IMR-90 (cell line): ENCODE measurements around the gene FUT7. TPM values are rescaled to one million over a fixed set of nuclear protein-coding genes. Genes with fewer than 3 reads are reported as not detected.
A peak's percentile ranks its signal among the peaks of the same experiment; 100 is the strongest.

ENCODE experiments used
- ATAC-seq: fragments of 200-7000 bp; cut with Tn5 transposase; 2 replicates; pipeline ENCODE4 v1.9.1; 2020; ENCODE audit warnings: low read depth, mild to moderate bottlenecking, moderate library complexity
- BruUV-seq: library from RNA; stranded (reverse); fragments of 400-500 nt; replicated peaks from 2 replicates; lab custom pipeline; 2021; lab: Mats Ljungman, UMichigan
- CTCF ChIA-PET: fragments of 300-600 bp; formaldehyde crosslinking; extraction: SDS; loops from one replicate; lab custom pipeline; 2021; ENCODE audit warnings: antibody characterized with exemption; lab: Yijun Ruan, JAX
- POLR2A ChIA-PET: fragments of 300-600 bp; sonication (Branson Sonifier 250); formaldehyde crosslinking; loops from one replicate; lab custom pipeline; 2022; ENCODE audit warnings: antibody characterized with exemption; ENCODE audit not compliant: unreplicated experiment; lab: Charles Lee
- DNase-seq: peaks from one replicate; pipeline ENCODE4 v3.0.0; 2013
- H2AFZ ChIP-seq: replicated peaks from 2 replicates; pipeline ENCODE3; 2013; ENCODE audit warnings: low read length, mild to moderate bottlenecking; ENCODE audit not compliant: poor library complexity
- H2AK5ac ChIP-seq: 2 replicates; pipeline ENCODE4 v1.6.1; 2013; ENCODE audit warnings: low read depth, low read length, inconsistent platforms
- H2AK9ac ChIP-seq: replicated peaks from 2 replicates; pipeline ENCODE3; 2013; ENCODE audit warnings: mild to moderate bottlenecking, low read depth, low read length, moderate library complexity; ENCODE audit not compliant: poor library complexity
- H2BK120ac ChIP-seq: 2 replicates; pipeline ENCODE4 v1.6.1; 2013; ENCODE audit warnings: low read depth, low read length, inconsistent platforms
- H2BK15ac ChIP-seq: 3 replicates; pipeline ENCODE4 v1.6.1; 2013; ENCODE audit warnings: low read depth, low read length, inconsistent platforms
- H2BK20ac ChIP-seq: 2 replicates; pipeline ENCODE4 v1.6.1; 2013; ENCODE audit warnings: low read depth, mild to moderate bottlenecking, inconsistent platforms, low read length, moderate library complexity
- H2BK5ac ChIP-seq: 2 replicates; pipeline ENCODE4 v1.6.1; 2013; ENCODE audit warnings: mild to moderate bottlenecking, low read depth, low read length, inconsistent platforms; ENCODE audit not compliant: poor library complexity, severe bottlenecking
- H3K14ac ChIP-seq: replicated peaks from 2 replicates; pipeline ENCODE4 v1.6.1; 2013; ENCODE audit warnings: low read depth, low read length, inconsistent platforms
- H3K18ac ChIP-seq: 2 replicates; pipeline ENCODE4 v1.6.1; 2013; ENCODE audit warnings: low read depth, low read length, control low read depth
- H3K23ac ChIP-seq: 2 replicates; pipeline ENCODE4 v1.6.1; 2013; ENCODE audit warnings: low read depth, low read length, inconsistent platforms
- H3K27ac ChIP-seq: 2 replicates; pipeline ENCODE4 v1.5.1; 2013; ENCODE audit warnings: mild to moderate bottlenecking, control low read depth, low read length; ENCODE audit not compliant: insufficient read depth
- H3K27me3 ChIP-seq: 2 replicates; pipeline ENCODE4 v1.6.1; 2013; ENCODE audit warnings: low read length; ENCODE audit not compliant: control insufficient read depth, insufficient read depth
- H3K36me3 ChIP-seq: 2 replicates; pipeline ENCODE4 v1.6.1; 2013; ENCODE audit warnings: low read length, mixed read lengths; ENCODE audit not compliant: control insufficient read depth, insufficient read depth
- H3K4ac ChIP-seq: 2 replicates; pipeline ENCODE4 v1.6.1; 2013; ENCODE audit warnings: low read depth, low read length, inconsistent platforms
- H3K4me1 ChIP-seq: 2 replicates; pipeline ENCODE4 v1.6.1; 2013; ENCODE audit warnings: low read length, mixed read lengths; ENCODE audit not compliant: control insufficient read depth, insufficient read depth
- H3K4me2 ChIP-seq: 2 replicates; pipeline ENCODE4 v1.6.1; 2013; ENCODE audit warnings: low read depth, mild to moderate bottlenecking, control low read depth, low read length, moderate library complexity
- H3K4me3 ChIP-seq: 2 replicates; pipeline ENCODE4 v1.5.1; 2013; ENCODE audit warnings: low read depth, mild to moderate bottlenecking, control low read depth, low read length, moderate library complexity; ENCODE audit not compliant: insufficient read depth
- H3K56ac ChIP-seq: 2 replicates; pipeline ENCODE4 v1.6.1; 2013; ENCODE audit warnings: low read length, inconsistent platforms; ENCODE audit not compliant: insufficient read depth; ENCODE audit errors: extremely low read depth
- H3K79me1 ChIP-seq, 2 experiments: 2 replicates each; pipeline ENCODE4 v1.6.1; 2013; ENCODE audit warnings: low read length in 2 of 2, inconsistent platforms in 1 of 2, low read depth in 1 of 2
- H3K9ac ChIP-seq: 2 replicates; pipeline ENCODE4 v1.6.1; 2013; ENCODE audit warnings: low read depth, low read length, control low read depth
- H3K9me1 ChIP-seq: 2 replicates; pipeline ENCODE4 v1.6.1; 2013; ENCODE audit warnings: low read length, inconsistent platforms; ENCODE audit not compliant: insufficient read depth
- H3K9me3 ChIP-seq: 2 replicates; pipeline ENCODE4 v1.6.1; 2013; ENCODE audit warnings: low read length; ENCODE audit not compliant: control insufficient read depth, insufficient read depth
- H4K20me1 ChIP-seq: 2 replicates; pipeline ENCODE4 v1.6.1; 2013; ENCODE audit warnings: low read length, inconsistent platforms; ENCODE audit not compliant: insufficient read depth
- H4K5ac ChIP-seq: 2 replicates; pipeline ENCODE4 v1.6.1; 2013; ENCODE audit warnings: mild to moderate bottlenecking, low read depth, low read length, control low read depth
- H4K8ac ChIP-seq, 2 experiments: 2 replicates each; pipeline ENCODE4 v1.6.1; 2013; ENCODE audit warnings: low read depth in 2 of 2, low read length in 2 of 2, control low read depth in 1 of 2, inconsistent platforms in 1 of 2
- H4K91ac ChIP-seq: 2 replicates; pipeline ENCODE4 v1.6.1; 2013; ENCODE audit warnings: low read depth, low read length, inconsistent platforms; ENCODE audit not compliant: insufficient read depth
- CEBPB ChIP-seq: IDR thresholded peaks from 2 replicates; pipeline ENCODE4 v1.6.1; 2012; ENCODE audit warnings: low read depth, low read length, improper control_type of control experiment
- CTCF ChIP-seq: conservative IDR thresholded peaks from 2 replicates; pipeline ENCODE4 v1.5.1; 2012; ENCODE audit warnings: mild to moderate bottlenecking, low read depth, low read length, improper control_type of control experiment
- RAD21 ChIP-seq: IDR thresholded peaks from 2 replicates; pipeline ENCODE4 v1.6.1; 2012; ENCODE audit warnings: low read length, improper control_type of control experiment
- WGBS, 2 experiments: methylation state at CpG; one replicate each; pipeline versions ENCODE4 v1.1.5 to v1.1.7; 2013; ENCODE audit warnings: missing lambda C conversion rate in 2 of 2; ENCODE audit not compliant: insufficient read length in 1 of 2; ENCODE audit errors: extremely low coverage in 2 of 2; 5-methylcytosine and 5-hydroxymethylcytosine counted together
- dilution Hi-C: fragments of 300-500 bp; cut with HindIII; formaldehyde crosslinking; loops from one replicate; pipeline ENCODE4 v1.14.3; 2018; ENCODE audit warnings: low sequenced_read_pairs; ENCODE audit not compliant: unreplicated experiment
- in situ Hi-C: fragments of 300-500 bp; cut with MboI; formaldehyde crosslinking; loops from 3 replicates; pipeline ENCODE4 v1.14.3; 2019; ENCODE audit warnings: low sequenced_read_pairs, inconsistent platforms, mixed read lengths
- intact Hi-C: fragments of 100-400 bp; cut with micrococcal nuclease; formaldehyde crosslinking; loops from 2 replicates; pipeline ENCODE4 v1.10.0; 2022
- polyA plus RNA-seq, 3 experiments: library from polyadenylated mRNA; depleted of rRNA; stranded (reverse); fragments of >200 nt; gene quantifications; 2 replicates each; pipeline ENCODE4 v1.2.3, GENCODE V29; 2012; ENCODE audit warnings: low replicate concordance in 1 of 3
- total RNA-seq: library from RNA; depleted of rRNA; stranded (reverse); fragments of >200 nt; gene quantifications from 2 replicates; pipeline ENCODE4 v1.2.3, GENCODE V29; 2012

FUT7 gene
- total and polyA plus RNA-seq, 2 of the 4 experiments (the other 2 are of a cell fraction) = not detected

- no TSS peak for BruUV-seq
- no peaks in the 10 kb centered on the region for H3K36me3 ChIP-seq
- DNase-seq = peak; percentile 20
- no peaks in the 10 kb centered on the region for H3K9me3 ChIP-seq
- H2BK120ac ChIP-seq = no peak overlapping the region
- no peak overlapping the region for H3K27ac ChIP-seq
- ChIA-PET POLR2A (no interaction called here), CTCF (interaction anchor here (1.1 kb wide), 1 partner anchor 14 kb away, joined by 3 read pairs; no protein-coding TSS in a partner anchor)
- H3K9me1 ChIP-seq = no peaks in the 10 kb centered on the region
- no peak overlapping the region for H3K4me3 ChIP-seq
- intact Hi-C loops = no loop called here
- no peak overlapping the region for H3K9ac ChIP-seq
- H4K20me1 ChIP-seq = peaks cover 5% of the 10 kb centered on the region
- peaks cover 3 to 4% of the 10 kb centered on the region in 2 experiments; a peak in 2 of 4 replicates for H3K79me1 ChIP-seq
- dilution Hi-C loops = no loop called here
- H3K4me2 ChIP-seq = no peak overlapping the region
- no peak overlapping the region for H4K5ac ChIP-seq
- peaks cover 3% of the 10 kb centered on the region for H3K4me1 ChIP-seq
- WGBS, 2 experiments = 50% methylated on average over 12 of the region's 38 CpGs; no CpG with 5 or more reads in 1 of the 2 experiments
- TF ChIP-seq CEBPB = no peak
- peak; percentile 63 for TF ChIP-seq CTCF
- peak; percentile 54 for TF ChIP-seq RAD21
- H3K23ac ChIP-seq = no peak overlapping the region
- no peak overlapping the region for H3K4ac ChIP-seq
- in situ Hi-C loops = no loop called here
- H2AFZ ChIP-seq = no peak overlapping the region
- H3K18ac ChIP-seq = no peak overlapping the region
- no peak overlapping the region for H2BK20ac ChIP-seq
- no peak overlapping the region for H3K14ac ChIP-seq
- H3K27me3 ChIP-seq = peaks cover 67% of the 10 kb centered on the region
- no peak overlapping the region for H2AK9ac ChIP-seq
- no peak overlapping the region for H3K56ac ChIP-seq
- no peak overlapping the region for H4K8ac ChIP-seq
- H2BK15ac ChIP-seq = no peak overlapping the region
- H2AK5ac ChIP-seq = no peak overlapping the region
- H2BK5ac ChIP-seq = no peak overlapping the region
- peak; percentile 13; the same call in 1 of the 2 replicates for ATAC-seq
- H4K91ac ChIP-seq = no peak overlapping the region
Measured at GRCh38 chr9:137049544-137050449, 17.9 kb upstream of the FUT7 start.
